Mononuclear cell (primary cell): ENCODE results near the gene KBTBD13. TPM values are rescaled to one million over a fixed set of nuclear protein-coding genes. Genes with fewer than 3 reads are reported as not detected.
"Not testable (repeated sequence)": the region's sequence is repeated elsewhere in the genome, so short reads cannot be mapped to it uniquely, and the experiment has no call there.

Experiments used
- H3K27me3 ChIP-seq: 2 replicates; pipeline ENCODE4 v1.6.0; 2011; ENCODE audit warnings: low read length, control low read depth; ENCODE audit not compliant: insufficient read depth
- H3K4me1 ChIP-seq: 2 replicates; pipeline ENCODE4 v1.5.1; 2011; ENCODE audit warnings: mild to moderate bottlenecking, low read length, control low read depth; ENCODE audit not compliant: insufficient read depth
- H3K4me3 ChIP-seq: 2 replicates; pipeline ENCODE4 v1.5.1; 2011; ENCODE audit warnings: mild to moderate bottlenecking, low read length, moderate library complexity
- H3K9me3 ChIP-seq: 2 replicates; pipeline ENCODE4 v1.5.1; 2011; ENCODE audit warnings: low read depth, mild to moderate bottlenecking, control low read depth, low read length
- total RNA-seq: library from RNA; depleted of rRNA; stranded (reverse); fragments of >200 nt; gene quantifications from one replicate; pipeline ENCODE4 v1.2.3, GENCODE V29; 2012

The KBTBD13 gene
- total RNA-seq, 1 donor = under 0.01 TPM

DNA sequence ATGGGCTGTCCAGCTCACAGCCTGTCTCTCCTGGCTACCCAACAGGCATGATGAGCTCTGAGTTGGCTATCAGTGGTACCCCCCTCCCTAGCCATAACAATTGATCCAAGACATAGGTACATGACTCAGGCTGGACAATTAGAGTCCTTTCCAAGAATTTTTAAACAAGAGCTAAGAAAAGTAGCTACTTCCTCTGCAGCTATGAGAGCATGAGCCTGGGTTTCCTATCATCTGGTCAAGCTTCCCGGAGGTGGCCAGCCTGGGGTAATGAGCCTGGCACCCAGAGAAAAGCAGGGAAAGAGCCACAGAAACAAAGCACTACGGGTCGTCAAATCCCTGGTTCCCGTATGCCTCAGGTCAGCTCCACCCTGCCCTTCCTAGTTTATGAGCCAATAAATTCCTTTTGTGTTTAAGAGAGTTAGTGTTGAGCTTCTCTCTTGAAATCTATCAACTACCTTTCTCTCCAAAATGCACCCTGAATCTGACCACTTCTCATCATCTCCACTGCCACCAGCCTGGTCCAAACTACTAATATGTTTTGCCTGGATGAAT, 33.7 kb upstream of the KBTBD13 start:
- Histone ChIP-seq H3K27me3 (no peaks in the 10 kb centered on the region), H3K4me3 (no peak overlapping the region), H3K4me1 (no peaks in the 10 kb centered on the region), H3K9me3 (no peaks in the 10 kb centered on the region)

DNA sequence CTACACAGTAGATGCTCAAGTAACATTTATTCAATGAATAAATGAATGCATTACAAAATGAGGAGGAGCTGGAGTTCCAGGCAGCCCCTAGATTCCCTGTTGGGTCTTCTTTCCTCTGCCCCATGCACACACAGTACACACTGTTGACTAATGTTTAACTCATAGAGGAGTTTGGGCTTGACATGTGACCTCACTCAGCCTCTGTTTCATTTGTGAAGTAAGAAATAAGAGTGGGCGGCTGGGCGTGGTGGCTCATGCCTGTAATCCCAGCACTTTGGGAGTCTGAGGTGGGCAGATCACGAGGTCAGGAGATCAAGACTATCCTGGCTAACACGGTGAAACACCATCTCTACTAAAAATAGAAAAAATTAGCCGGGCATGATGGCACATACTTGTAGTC, 32.3 kb upstream of the KBTBD13 start:
- not testable (repeated sequence) for H3K4me1 ChIP-seq, H3K27me3 ChIP-seq, H3K4me3 ChIP-seq, H3K9me3 ChIP-seq

DNA sequence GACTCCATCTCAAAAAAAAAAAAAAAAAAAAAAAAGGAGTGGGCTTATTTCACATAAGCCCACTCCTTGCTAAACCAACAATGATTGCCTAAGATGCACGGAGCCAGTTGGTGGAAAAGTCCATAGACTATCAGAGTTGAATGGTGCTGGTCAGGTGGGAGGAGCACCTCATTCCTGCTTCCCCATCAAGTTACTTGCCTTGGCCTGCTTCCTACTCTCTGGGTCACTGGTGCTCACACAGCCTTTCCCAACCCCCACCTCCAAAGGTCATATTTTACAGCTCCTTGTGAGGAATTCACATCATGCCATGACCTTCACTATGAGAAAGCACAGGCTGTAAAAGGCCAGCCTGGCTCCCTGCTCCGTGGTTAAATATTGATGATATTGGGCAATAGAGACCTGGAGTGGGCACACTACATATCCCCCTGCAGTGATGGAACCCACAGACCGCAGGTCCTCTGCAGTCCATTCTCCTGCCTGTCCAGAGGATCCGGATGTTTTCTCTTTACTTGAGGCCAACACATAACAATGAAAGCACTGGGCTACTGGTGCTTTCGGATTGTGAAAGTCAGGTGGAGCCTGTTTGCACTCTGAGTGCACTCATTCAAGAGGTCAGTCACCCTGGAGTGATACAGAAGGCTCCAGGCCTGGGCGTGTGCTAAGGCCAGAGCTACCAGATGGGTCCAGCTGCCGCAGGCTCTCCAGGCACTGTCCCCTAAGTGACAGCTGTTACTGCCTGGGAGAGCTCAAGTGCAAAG, 31.6 kb upstream of the KBTBD13 start, which contains the start of gene SLC51B:
Gene SLC51B, plus strand, starts transcription at position 664 of the 758 bp plus-strand sequence. CDS start 4,618 bp downstream, outside the sequence.
- Histone ChIP-seq H3K4me3 (no peak within 1 kb of the TSS), H3K27me3 (no peaks in the 10 kb centered on the region), H3K4me1 (peaks cover 10% of the 10 kb centered on the region), H3K9me3 (no peaks in the 10 kb centered on the region)

DNA sequence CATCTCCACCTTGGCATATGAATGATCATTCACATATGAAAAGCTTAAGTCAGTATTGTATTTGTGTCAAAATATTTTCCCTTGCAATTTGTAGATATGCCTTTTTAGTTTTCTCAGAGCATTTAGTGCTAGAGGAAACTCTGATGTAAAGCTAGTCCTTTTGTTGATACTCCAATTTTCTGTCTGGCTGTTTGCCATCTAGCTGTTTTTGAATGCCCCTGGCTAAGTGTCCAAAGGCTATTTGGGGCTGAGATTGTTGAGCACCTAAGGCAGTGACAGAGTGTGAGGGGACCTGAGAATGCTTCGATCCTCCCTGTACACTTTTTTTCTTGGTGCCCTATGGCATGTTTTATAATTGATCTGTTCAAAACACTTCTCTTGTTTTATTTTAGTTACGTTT, 28.3 kb upstream of the KBTBD13 start:
- Histone ChIP-seq H3K9me3 (no peaks in the 10 kb centered on the region), H3K27me3 (no peaks in the 10 kb centered on the region), H3K4me3 (no peak overlapping the region), H3K4me1 (peaks cover 13% of the 10 kb centered on the region)

DNA sequence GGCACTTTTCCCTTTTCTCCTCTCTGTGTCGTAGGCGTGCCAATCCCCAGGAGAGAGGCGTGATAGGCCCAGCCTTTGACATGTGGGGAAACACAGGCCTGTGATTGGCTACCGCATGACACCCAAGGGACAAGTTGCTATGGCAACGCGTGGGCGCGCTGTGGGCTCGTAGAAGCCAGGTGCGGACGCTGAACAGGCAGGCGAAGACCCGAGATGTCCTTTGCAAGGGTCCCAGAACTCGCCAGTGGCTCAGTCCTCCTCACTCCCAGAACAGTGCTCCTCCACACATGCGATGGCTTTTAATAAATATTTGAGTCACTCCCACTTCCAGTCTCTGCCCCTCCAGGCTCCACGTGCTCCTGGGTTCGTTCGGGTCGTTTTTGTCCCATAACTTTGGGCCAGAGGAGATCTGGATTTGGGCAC, 27.1 kb upstream of the KBTBD13 start:
- Histone ChIP-seq H3K4me1 (peaks cover 13% of the 10 kb centered on the region), H3K27me3 (no peaks in the 10 kb centered on the region), H3K9me3 (no peaks in the 10 kb centered on the region), H3K4me3 (no peak overlapping the region)

DNA sequence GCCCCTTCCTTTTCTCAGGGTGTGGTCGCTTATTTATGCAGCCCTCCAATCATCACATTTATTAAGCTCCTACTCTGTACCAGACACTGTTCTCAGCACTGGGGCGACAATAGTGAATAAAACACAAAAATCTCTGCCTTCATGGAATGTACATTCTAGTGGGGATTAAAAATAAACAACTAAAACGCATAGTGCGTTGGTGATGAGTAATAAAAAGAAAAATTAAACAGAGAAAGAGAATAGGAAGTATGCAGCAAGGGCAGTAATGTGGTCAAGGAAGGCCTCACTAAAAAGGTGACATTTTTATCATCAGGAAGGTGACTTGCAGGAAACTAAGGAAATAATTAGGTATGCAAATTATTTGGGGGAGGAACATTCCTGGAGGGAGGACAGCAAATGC, 26.3 kb upstream of the KBTBD13 start:
- H3K4me1 ChIP-seq = peaks cover 13% of the 10 kb centered on the region
- H3K9me3 ChIP-seq = no peaks in the 10 kb centered on the region
- no peak overlapping the region for H3K4me3 ChIP-seq
- H3K27me3 ChIP-seq = no peaks in the 10 kb centered on the region

DNA sequence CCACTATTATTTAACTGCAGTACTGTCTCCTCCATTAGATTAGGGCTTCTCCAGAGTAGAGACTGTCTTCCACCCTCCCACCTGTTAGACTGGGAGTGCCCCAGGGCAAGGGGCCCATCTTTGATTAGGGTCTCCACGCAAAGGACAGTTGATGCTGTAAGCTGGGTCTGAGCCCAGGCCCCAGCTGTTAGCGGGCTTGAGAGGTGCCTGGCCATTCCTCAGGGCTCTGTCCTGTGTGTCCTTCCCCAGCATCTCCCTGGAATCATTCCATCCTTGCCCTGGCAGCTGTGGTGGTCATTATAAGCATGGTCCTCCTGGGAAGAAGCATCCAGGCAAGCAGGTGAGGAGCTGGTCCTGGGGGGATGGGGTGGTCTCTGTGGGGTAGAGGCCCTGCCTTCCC, 25.3 kb upstream of the KBTBD13 start:
- no peaks in the 10 kb centered on the region for H3K27me3 ChIP-seq

DNA sequence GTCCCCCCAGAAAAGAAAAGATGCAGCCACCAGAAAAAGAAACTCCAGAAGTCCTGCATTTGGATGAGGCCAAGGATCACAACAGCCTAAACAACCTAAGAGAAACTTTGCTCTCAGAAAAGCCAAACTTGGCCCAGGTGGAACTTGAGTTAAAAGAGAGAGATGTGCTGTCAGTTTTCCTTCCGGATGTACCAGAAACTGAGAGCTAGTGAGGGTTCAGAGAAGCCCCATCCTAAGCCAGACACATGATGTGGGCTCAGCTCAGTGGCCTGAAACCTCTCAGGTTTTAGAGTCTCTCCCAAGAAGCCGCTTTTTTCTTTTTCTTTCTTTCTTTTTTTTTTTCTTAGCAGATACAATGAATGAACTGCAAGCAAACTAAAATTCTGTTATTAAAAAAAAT, 23.6 kb upstream of the KBTBD13 start:
- Histone ChIP-seq H3K9me3 (no peaks in the 10 kb centered on the region), H3K4me1 (peaks cover 13% of the 10 kb centered on the region), H3K4me3 (no peak overlapping the region), H3K27me3 (no peaks in the 10 kb centered on the region)

More for the DNA sequence above, 25.3 kb upstream of the KBTBD13 start:
- Histone ChIP-seq H3K4me1 (peaks cover 13% of the 10 kb centered on the region), H3K4me3 (no peak overlapping the region), H3K9me3 (no peaks in the 10 kb centered on the region)

DNA sequence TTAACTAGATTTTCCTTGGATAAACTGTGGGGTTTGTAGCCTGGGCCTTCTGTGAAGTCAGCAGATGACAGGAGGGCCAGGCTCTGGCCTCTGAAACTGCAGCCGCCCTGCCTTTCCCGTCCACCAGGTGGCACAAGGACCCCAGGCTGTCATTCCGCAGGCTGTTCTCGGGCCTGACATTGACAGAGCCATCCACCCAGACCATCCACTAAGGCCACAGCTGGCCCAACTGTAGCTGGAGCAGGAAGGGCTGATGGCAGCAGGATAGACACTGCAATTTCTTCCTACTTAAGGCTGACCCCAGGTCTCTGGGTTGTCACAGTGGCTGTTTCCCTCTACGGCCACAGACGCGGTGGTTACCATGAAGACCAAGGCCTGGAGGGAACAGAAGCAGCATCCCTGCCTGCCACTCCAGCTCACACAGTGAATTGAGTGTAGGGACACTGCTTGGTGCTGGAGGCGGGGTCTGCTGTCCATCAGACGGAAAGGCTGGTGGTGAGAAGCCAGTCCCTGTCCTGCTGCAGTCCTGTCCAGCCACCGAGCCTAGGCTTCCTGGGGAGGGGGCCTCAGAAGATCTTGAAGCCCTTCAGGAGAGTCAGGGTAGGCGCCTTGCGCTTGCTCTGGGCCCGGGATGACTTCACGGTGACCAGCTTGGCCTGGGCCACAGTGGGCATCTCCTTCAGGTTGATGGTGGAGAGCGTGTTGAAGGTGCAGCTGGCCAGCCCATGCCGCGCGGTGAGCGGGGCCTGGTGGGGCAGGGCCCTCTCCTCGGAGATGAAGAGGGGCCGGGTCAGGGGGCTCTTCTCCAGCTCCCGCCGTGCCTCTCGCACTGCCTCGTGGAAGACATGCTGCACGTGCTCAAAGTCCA, 22.0 kb upstream of the KBTBD13 start:
- no peaks in the 10 kb centered on the region for H3K27me3 ChIP-seq
- no peaks in the 10 kb centered on the region for H3K9me3 ChIP-seq
- H3K4me1 ChIP-seq = peaks cover 7% of the 10 kb centered on the region
- H3K4me3 ChIP-seq = no peak overlapping the region

DNA sequence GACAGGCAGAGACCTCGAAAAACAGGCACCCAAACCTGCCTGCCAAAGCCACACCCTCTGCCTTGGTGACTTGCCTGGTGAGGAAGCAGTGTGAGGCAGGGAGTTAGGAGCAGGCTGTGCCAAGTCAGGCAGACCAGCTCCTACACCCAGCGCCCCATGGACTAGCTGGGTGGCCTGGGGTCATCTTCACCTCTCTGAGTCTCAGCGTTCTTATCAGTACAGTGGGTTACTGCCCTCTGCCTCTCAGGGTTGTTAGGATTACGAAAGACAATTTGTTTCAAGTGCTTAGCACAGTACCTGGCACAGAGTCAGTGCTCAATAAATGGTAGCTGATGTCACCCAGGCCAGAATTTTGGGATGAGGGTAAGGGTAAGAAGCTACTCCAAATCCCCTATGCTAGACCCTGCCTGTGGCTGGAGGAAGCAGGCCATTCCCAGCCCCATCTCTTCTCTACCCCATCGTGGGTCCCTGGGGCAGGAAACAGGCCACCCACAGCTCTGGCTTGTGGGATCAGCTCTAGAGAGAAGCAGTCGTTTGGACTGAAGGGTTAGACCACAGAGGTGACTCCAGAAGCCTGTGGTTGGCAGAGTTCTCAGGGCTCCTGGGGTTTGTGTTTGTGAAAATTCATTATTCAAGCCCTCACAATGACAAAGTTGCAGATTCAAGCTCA, 21.2 kb upstream of the KBTBD13 start:
- Histone ChIP-seq H3K9me3 (no peaks in the 10 kb centered on the region), H3K4me3 (no peak overlapping the region), H3K27me3 (no peaks in the 10 kb centered on the region), H3K4me1 (no peaks in the 10 kb centered on the region)

DNA sequence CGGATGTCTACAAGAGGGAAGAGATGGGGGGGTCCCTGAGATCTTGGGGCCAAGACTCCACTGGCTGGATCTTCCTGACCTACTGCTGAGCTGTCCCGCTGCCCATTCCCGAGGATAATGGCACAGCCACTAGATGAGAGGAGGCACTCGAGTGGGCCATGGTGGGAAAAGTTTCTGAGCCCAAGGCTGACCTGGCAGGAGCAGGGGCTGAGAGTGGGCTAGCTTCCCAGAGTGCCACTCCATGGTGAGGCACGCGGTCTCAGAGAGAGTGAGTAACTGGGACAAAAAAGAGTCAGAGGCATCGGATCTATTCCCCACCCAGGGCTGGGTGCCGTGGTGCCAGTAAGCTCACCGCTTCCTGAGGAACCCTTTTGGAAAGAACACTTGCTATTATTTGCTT, 20.4 kb upstream of the KBTBD13 start:
- Histone ChIP-seq H3K4me3 (no peak overlapping the region), H3K9me3 (no peaks in the 10 kb centered on the region), H3K4me1 (no peaks in the 10 kb centered on the region), H3K27me3 (no peaks in the 10 kb centered on the region)

DNA sequence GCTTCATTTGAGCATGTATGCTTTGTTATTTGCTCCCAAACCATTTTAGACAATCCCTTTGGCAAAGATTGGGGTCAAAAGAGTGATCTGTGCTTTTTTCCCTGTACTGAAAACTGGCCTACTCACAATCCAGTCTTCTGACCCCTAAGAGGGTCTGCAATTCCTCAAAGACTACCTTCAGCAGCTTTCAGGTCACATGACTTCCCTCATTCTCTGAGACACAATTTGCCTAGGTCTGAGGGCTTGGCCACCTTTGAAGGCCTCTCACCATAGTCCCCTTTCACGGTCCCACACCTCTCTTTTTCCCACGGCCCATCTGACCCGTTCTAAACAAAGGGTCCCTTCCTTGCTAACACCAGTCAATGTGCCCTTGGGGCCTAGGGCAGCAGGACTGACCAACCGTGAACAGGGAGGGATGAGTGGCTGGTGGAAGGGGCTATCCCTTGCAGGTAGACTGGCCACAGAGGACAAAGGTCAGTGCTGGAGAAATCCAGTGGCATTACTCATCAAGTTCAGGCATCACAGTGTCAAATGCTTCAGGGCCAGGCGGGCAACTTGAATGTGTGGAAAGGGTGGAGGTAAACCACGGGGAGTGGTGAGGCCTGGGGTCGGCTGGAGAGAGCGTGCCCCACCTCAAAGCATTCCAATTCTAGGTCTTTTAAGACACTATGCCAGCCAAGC, 19.5 kb upstream of the KBTBD13 start:
- Histone ChIP-seq H3K27me3 (no peaks in the 10 kb centered on the region), H3K9me3 (no peaks in the 10 kb centered on the region), H3K4me3 (no peak overlapping the region), H3K4me1 (no peaks in the 10 kb centered on the region)

DNA sequence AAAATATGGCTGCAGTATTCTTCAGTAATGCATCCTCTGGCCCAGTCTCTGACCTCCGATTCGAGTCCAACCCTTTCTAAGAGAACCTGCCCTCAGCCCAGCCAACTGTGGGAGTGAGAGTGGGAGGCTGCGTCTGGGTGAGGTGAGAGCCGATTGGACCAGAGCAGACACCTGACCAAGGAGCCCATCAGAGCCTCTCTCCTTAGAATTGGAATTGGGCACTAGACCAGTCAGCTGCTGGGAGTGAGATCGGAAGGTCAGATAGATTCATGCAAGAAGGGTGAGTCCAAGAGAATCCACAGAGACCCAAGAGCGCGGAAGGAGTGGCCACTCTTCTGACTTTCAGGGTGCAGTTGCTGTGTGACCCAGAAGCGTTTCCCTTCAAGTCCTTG, 19.0 kb upstream of the KBTBD13 start:
- H3K27me3 ChIP-seq = no peaks in the 10 kb centered on the region
- H3K4me3 ChIP-seq = no peak overlapping the region
- H3K9me3 ChIP-seq = no peaks in the 10 kb centered on the region

More for the DNA sequence above, 19.0 kb upstream of the KBTBD13 start:
- no peaks in the 10 kb centered on the region for H3K4me1 ChIP-seq
